Suppressor macrophage (primary cell): ENCODE results near the gene IMMP2L.

ENCODE experiments used
- DNase-seq, 4 experiments: peaks; one replicate each; pipeline ENCODE4 v3.0.0-alpha.2; 2020 to 2022

The IMMP2L gene

GRCh38 chr7:110852156-110852940 lies 709.9 kb downstream of the IMMP2L start:
- no peak for DNase-seq

DNA sequence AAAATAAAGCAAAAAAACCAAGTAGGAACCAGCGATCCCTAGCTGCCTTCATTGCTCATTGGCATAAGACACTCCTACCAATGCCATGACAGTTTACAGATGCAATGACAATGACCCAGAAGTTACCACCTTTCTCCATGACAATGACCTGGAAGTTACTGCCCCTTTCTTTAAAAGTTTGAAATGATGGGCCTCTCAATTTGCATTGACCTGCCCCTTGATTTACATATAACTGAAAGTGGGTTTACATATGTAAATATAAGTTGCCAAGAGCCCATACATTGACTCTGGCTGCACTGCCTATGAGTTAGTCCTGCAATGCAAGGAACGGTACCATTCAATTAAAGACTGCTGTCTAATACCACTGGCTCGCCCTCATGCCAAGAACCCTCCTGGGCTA lies 712.1 kb downstream of the IMMP2L start:
- DNase-seq = no peak

DNA sequence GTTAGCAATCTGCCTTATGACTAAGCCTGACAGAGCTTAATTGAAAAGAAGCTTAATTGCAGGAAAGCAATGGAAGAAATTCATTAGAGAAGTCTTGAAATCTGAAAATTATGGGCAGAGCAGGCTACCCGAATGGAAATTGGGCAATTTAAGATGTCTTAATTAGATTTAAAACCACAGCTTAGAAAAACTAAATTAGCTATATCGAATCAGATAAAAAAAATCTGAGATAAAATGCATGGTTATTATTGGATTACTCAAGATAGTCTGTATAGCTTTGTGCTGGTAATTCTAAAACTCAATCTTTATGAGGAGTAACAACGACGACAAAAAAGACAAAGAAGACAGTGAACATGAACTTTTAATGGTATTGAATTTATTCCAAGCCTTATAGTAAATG lies 719.5 kb downstream of the IMMP2L start:
- no peak for DNase-seq

GRCh38 chr7:110841840-110842545 lies 720.3 kb downstream of the IMMP2L start:
- DNase-seq = no peak

DNA sequence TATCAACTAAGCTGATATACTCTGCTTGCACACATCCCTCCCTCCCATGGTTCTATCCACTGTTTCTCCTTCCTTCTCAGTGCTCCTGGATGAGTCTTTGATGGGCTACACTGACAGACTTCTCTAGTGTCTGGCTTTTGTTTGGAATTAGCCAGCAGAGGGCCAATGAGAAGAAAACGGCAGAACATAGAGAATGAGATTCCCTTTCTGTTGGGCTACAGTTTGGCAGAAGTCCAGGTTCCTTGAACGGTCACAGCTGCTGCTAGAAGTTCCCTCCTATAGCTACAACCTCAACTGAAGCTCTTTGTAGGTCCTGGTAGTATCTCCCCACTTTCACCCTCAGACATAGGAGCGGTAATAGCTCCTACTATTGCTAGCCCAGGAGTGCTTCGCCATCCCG lies 722.4 kb downstream of the IMMP2L start:
- peak in 2 of 4 experiments; percentile 8 to 12 for DNase-seq

GRCh38 chr7:110835849-110836248 lies 726.4 kb downstream of the IMMP2L start:
- no peak for DNase-seq

DNA sequence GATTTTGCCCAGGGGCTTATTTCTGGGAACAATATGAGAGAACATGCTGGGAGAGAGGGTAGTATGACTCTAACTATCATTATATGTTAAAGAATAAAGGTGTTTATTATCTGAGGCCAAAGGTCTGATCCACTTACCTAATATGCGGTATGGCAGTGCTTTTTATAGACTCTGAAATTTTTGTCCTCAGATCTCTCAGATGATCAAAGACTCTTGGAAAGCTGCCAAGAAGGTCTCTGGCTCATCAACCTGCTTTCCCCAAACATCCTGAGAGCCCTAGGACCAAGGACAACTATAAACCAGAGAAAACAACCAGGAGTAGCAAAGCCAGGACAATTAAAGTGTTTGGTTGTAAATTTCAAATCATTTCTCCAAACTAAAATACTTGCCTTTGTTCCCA lies 727.1 kb downstream of the IMMP2L start:
- no peak for DNase-seq

- no peak for DNase-seq
Observed at GRCh38 chr7:110831419-110831818, 730.9 kb downstream of the IMMP2L start.

DNA sequence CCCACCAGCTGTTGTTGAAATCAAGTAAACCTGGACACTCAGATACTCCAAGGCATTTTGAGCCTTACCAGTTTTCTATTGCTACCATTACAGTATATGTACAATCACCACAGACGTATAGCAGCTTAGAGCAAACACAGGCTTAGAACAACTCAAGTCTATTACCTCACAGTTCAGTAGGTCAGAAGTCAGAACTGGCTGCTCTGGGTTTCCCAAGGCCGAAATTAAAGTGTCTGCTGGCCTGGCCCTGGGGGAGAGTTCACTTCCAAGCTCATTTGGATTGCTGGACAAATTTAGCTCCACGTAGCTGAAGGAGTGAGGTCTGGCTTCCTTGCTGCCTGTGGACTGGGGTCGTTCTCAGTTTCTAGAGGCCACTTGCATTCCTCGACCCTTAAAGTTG lies 731.5 kb downstream of the IMMP2L start:
- DNase-seq = no peak

GRCh38 chr7:110827936-110828335 lies 734.4 kb downstream of the IMMP2L start:
- DNase-seq = no peak

DNA sequence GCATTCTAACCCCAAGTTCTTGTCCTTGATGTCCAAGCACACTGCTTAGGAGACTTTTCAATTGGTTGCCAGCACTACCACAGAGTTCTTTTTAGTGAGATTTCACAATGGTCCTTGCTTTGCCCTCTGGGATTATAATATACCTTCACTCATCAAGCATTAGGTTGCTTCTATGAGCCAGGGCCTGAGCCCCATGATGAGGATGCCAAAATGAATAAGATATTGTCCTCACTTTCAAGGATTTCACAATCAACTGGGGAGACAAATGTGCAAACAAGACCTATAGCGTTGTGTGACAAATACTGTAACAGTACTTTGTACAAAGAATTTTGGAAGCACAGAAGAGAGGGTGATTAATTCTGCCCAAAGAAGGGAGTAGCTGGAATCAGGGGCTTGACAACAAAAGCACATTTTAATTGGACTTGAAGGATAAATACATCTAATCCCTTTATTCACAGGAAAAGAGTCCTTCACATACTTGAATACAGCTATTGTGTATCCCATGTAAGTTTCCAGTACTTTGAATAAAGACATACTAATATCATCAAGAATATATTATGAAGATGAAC lies 734.9 kb downstream of the IMMP2L start:
- DNase-seq = no peak

DNA sequence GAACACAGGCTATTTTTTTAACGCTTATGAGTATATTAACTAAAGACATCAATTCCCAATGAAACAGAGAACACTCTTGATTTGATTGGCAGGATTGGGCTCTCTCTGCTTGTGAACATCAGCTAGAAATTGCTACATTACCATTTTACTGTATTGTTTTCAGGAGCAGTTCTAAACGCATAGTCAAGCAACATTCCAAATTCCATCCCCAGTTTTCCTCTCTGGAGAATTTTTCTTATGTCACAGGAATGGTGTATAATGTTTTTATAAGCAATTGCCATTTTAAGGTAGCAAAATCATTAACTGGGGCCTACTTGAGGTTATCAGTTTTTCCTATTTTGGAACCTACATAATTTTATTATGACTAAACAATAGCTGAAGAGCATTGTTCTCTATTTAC lies 748.3 kb downstream of the IMMP2L start:
- no peak for DNase-seq

GRCh38 chr7:110809832-110810231 lies 752.5 kb downstream of the IMMP2L start:
- no peak for DNase-seq

- DNase-seq = no peak
Observed at GRCh38 chr7:110808361-110808760, 753.9 kb downstream of the IMMP2L start.

DNA sequence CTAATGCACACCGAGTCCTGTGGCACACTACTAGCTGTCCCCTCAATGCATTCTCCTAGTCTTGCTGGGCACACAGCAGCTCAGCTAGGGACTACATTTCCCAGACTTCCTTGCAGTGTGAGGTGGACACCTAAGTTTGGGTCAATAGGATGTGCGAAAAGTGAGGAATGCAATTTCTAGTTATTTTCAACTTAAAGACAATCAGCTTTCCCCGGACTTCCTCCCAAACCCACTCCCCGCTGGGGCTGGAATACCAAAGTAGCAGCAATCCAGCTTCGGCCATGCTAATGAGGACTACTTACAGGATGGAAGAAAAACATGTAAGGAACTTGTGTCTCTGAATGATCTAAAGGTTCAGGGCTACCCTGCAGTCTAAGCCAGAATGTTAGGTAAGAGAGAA lies 757.8 kb downstream of the IMMP2L start:
- DNase-seq = no peak

DNA sequence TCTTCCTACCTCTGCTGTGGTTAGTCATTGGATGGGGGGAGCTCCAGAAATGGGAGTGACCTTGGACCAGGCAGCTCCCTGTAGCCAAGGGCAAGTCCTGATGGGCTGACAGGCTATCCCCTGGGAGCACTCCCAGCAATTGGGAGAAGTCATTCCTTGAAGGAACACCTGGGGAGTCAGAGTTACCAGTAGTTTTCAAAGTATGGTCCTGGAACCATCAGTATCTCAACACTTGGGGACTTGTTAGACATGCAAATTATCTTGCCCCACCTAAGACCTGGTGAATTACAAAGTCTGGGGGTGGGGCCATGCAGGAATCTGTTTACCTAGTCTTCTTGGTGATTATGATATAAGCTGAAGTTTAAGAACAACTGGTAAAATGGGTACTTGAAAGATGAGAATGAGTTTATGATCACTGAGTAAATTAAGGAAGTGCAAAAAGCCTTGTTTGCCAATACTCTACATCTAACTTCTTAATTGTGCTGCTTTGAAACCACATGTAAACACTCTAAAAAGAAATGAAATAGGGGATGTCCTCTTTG lies 758.6 kb downstream of the IMMP2L start:
- no peak for DNase-seq

DNA sequence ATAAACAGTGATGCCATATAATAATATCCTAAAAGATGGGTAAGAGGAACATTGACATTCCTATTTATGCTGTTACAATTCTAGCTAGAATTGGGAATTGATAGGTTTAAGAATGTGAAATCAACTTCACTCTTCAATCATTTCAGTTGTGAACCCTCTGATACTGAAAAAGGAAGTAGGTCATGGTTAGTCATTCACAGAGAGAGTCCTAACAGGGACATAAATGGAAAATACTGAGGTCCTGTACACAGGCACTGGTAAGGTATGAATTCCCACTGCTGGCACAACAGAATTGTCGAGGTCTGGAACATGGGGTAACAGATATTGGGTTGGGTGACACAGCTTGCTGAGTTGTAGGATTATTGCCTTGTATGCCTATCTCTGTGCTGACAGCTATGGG lies 760.8 kb downstream of the IMMP2L start:
- no peak for DNase-seq

DNA sequence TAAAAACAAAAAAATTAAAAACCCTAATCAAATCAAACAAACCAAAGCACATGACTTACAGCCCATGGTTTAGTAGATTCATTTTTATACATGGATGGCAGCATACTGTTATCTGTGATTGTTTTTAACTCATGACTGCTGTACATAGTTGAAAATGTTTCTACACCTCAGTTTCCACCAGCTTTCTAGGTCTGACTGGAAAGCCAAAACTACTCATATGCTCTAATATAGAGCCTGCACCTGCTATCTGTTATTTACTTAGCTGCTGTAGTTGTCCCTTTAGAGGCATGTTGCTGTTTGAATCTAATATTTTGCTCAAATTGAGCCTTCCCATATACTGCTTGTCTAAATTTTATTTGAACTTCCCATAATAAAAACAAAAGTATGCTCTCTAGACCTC lies 761.3 kb downstream of the IMMP2L start:
- no peak for DNase-seq

GRCh38 chr7:110797656-110798055 lies 764.6 kb downstream of the IMMP2L start:
- DNase-seq = no peak

DNA sequence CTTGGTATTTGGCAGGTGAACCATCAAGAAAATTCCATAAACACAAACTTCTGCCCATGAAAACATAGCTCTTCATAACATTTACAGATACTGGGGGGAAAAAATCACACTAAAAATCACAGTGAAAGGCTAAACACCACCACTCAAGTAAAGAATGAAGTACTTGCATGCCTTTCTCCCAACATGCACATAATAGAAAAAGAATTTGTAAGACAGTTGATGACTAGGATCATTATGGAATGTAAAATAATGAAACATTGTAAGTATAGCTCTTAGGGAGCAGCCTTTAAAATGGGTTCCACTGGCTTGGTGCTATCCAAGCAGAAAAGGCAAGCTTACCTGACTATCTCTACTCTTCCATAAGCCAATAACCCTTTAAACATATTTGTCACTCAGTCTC lies 771.3 kb downstream of the IMMP2L start:
- no peak for DNase-seq

GRCh38 chr7:110786328-110786965 lies 775.8 kb downstream of the IMMP2L start:
- no peak for DNase-seq

- DNase-seq = no peak
Observed at GRCh38 chr7:110784749-110785148, 777.5 kb downstream of the IMMP2L start.

- no peak for DNase-seq
Observed at GRCh38 chr7:110780712-110781111, 781.6 kb downstream of the IMMP2L start.
